Hippocampal formation (tissue), 2 donors: ENCODE data around the gene HDAC1.

ENCODE experiments used
- DNase-seq, 2 donors: peaks; one replicate each; lab custom pipeline; 2025; lab: John Stamatoyannopoulos, UW

Gene HDAC1

GRCh38 chr1:32330558-32331151, 38.8 kb downstream of the HDAC1 start:
- no peak for DNase-seq

- no peak for DNase-seq
Measured at GRCh38 chr1:32331549-32331948, 39.7 kb downstream of the HDAC1 start.

GRCh38 chr1:32332290-32333079, 40.6 kb downstream of the HDAC1 start:
- DNase-seq: no peak

- no peak for DNase-seq
Measured at GRCh38 chr1:32333251-32333963, 41.5 kb downstream of the HDAC1 start.

GRCh38 chr1:32334274-32334861, 42.5 kb downstream of the HDAC1 start:
- DNase-seq: no peak

GRCh38 chr1:32334864-32335534, 43.1 kb downstream of the HDAC1 start:
- peak in 1 of 2 donors; percentile 51 for DNase-seq

- no peak for DNase-seq
Measured at GRCh38 chr1:32335535-32335789, 43.6 kb downstream of the HDAC1 start.

- peak; percentile 73 to 83 for DNase-seq
Measured at GRCh38 chr1:32335790-32336590, 44.1 kb downstream of the HDAC1 start, which contains the start of gene MARCKSL1. Gene MARCKSL1, minus strand, starts transcription at chr1:32336233. Its CDS starts 200 bp downstream, at chr1:32336033.

- DNase-seq: no peak
Measured at GRCh38 chr1:32336591-32336932, 44.7 kb downstream of the HDAC1 start.

- no peak for DNase-seq
Measured at GRCh38 chr1:32336963-32337675, 45.2 kb downstream of the HDAC1 start.

- DNase-seq: peak; percentile 86
Measured at GRCh38 chr1:32337855-32338636, 46.2 kb downstream of the HDAC1 start.

GRCh38 chr1:32338637-32339145, 46.8 kb downstream of the HDAC1 start:
- DNase-seq: no peak

GRCh38 chr1:32339363-32339978, 47.6 kb downstream of the HDAC1 start:
- DNase-seq: no peak

GRCh38 chr1:32341186-32341757, 49.4 kb downstream of the HDAC1 start:
- DNase-seq: no peak

GRCh38 chr1:32341971-32342370, 50.1 kb downstream of the HDAC1 start:
- no peak for DNase-seq

GRCh38 chr1:32342704-32343103, 50.8 kb downstream of the HDAC1 start:
- DNase-seq: no peak

GRCh38 chr1:32345289-32345827, 53.5 kb downstream of the HDAC1 start:
- no peak for DNase-seq

GRCh38 chr1:32346532-32347157, 54.8 kb downstream of the HDAC1 start:
- DNase-seq: no peak
